ENCODE measurements around the gene TBC1D16. TPM values are rescaled to one million over a fixed set of nuclear protein-coding genes. Genes with fewer than 3 reads are reported as not detected.

The TBC1D16 gene
- total and polyA plus RNA-seq, 11 donors = 5.3 to 22.1 (median 17.4) TPM

DNA sequence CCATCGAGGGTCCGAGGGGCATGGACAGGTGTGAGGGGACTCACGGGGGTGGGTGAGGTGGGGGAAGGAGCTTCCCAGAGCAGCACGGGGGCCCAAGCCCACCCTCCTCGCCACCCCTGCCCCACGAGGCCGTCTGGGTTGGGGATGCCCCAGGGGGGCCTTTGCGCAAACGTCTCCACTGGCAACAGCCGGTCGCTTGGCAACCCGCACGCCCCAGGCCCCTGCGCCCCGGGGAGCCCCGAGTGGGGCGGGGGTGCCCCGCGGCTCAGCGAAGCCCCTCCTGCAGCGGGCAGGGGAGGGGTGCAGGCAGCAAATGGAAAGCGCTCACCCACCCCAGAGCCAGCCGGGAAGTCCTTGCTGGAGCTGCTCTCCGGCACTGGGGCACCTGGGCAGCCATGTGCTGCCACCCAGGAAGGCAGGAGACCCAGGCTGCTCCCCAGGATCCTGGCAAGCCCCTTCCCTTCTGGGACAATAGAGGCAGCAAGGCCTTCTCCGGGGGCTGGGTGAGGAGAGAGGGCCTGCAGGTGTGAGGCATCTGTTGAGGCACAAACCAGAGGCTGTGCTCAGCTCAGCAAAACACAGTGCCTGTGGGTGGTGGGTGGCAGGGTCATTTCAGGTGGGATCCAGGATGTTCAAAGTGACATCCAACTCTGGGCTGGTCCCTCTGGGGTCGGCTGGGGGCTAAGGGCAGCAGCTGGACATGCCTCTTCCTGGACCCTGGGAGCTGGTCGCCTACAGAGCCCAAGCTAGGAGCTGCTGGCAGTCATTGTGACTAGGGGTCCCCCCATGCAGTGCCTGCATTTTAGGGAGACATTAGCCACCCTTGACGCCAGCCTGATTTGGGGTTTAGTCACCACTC, 115.6 kb downstream of the TBC1D16 start:
- DNase-seq = peak in 2 of 5 donors; percentile 17 to 60
- H3K4me3 ChIP-seq = no peak overlapping the region
- H3K36me3 ChIP-seq = no peaks in the 10 kb centered on the region
- TF ChIP-seq POLR2A (IDR thresholded peaks at IDR 0.05) = no peak
- TF ChIP-seq, protein P1, sequence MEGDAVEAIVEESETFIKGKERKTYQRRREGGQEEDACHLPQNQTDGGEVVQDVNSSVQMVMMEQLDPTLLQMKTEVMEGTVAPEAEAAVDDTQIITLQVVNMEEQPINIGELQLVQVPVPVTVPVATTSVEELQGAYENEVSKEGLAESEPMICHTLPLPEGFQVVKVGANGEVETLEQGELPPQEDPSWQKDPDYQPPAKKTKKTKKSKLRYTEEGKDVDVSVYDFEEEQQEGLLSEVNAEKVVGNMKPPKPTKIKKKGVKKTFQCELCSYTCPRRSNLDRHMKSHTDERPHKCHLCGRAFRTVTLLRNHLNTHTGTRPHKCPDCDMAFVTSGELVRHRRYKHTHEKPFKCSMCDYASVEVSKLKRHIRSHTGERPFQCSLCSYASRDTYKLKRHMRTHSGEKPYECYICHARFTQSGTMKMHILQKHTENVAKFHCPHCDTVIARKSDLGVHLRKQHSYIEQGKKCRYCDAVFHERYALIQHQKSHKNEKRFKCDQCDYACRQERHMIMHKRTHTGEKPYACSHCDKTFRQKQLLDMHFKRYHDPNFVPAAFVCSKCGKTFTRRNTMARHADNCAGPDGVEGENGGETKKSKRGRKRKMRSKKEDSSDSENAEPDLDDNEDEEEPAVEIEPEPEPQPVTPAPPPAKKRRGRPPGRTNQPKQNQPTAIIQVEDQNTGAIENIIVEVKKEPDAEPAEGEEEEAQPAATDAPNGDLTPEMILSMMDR (IDR thresholded peaks at IDR 0.05) = no peak
- intact Hi-C loops (cut with DNase I) = loop anchor here in 9 of 10 donors (5.0 to 10.0 kb wide), 9 partner anchors 73 to 178 kb away; partner anchors contain the start of gene CBX8 (in 1 of the 9)
- no peak for ATAC-seq
- H3K27ac ChIP-seq = no peak overlapping the region
- peaks cover 0 to 74% (median 19%) of the 10 kb centered on the region in 9 donors for H3K27me3 ChIP-seq
- H3K9me3 ChIP-seq = no peaks in the 10 kb centered on the region
- H3K4me1 ChIP-seq = peaks cover 0 to 28% (median 10%) of the 10 kb centered on the region in 12 donors
- 54 to 66% (median 58%) methylated on average over 7 to 28 of the region's 28 CpGs for WGBS, 4 donors

DNA sequence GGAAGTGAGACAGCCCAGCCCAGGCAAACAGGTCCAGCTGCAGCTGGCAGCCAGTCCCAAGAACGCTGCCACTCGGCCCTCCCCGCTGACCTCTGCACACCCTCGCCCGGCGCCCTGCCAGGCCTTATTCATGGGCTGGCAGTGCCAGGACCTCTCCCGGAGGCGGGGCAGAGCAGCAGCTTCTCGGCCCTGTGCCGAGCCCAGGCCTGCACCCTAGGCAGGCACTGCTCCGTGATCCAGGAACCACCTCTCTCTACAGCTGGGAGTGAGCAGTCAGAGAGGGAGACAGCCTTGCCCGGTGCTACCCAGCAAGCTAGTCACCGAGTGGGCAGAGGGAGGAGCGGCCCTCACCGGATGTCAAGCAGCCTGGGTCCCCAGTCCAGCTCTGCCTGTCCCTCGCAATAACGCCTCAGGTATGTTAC, 116.5 kb downstream of the TBC1D16 start:
- Histone ChIP-seq H3K9me3 (no peaks in the 10 kb centered on the region), H3K27ac (peak overlapping the region in 10 of 12 donors; percentile 13 to 76 (median 53)), H3K4me3 (no peak overlapping the region), H3K27me3 (peaks cover 0 to 65% (median 19%) of the 10 kb centered on the region in 9 donors), H3K36me3 (no peaks in the 10 kb centered on the region), H3K4me1 (peaks cover 0 to 30% (median 9%) of the 10 kb centered on the region in 12 donors)
- TF ChIP-seq, protein P1 (IDR thresholded peaks at IDR 0.05) = no peak
- no peak for TF ChIP-seq POLR2A (IDR thresholded peaks at IDR 0.05)
- ATAC-seq (peak; percentile 93 to 96 (median 94)), DNase-seq (peak; percentile 86 to 95 (median 92))
- 33 to 55% (median 42%) methylated on average over 13 to 17 of the region's 17 CpGs for WGBS, 4 donors
- intact Hi-C loops (cut with DNase I) = loop anchor here in 9 of 10 donors (5.0 to 10.0 kb wide), 9 partner anchors 72 to 177 kb away; partner anchors contain the start of gene CBX8 (in 1 of the 9)

DNA sequence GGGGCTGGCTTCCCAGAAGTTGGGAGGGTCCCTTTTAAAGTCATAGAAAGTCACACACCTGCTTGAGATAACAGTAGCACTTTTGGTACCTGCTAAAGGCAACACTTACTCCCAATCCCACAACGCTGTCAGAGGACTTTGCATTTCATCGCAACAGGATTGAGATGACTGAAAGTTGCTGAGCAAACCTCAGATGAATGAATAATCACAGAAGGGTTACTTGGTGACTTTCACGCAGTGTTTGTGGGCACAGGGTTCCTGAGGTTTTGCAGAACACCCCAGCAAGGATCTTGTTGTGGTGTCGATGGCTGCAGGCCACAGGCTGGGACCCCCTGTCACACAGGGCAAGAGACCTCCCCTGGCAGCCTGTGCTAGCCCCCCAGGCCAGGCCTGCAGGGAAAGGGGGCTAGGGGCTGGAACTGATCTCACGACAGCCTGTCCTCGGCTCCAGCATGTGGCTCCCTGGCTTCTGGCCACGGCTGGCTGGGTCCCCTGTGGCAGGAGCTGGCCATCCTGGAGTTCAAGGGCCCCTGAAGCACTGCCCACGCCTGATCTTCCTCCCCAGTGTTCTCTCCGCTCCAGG, 117.0 kb downstream of the TBC1D16 start:
- TF ChIP-seq, protein P1 (IDR thresholded peaks at IDR 0.05) = no peak
- no peak for TF ChIP-seq POLR2A (IDR thresholded peaks at IDR 0.05)
- intact Hi-C loops (cut with DNase I) = loop anchor here in 9 of 10 donors (5.0 to 10.0 kb wide), 9 partner anchors 71 to 176 kb away; partner anchors contain the start of gene CBX8 (in 1 of the 9)
- no peak for ATAC-seq
- no peaks in the 10 kb centered on the region for H3K36me3 ChIP-seq
- peak overlapping the region in 10 of 12 donors; percentile 13 to 76 (median 53) for H3K27ac ChIP-seq
- no peaks in the 10 kb centered on the region for H3K9me3 ChIP-seq
- H3K4me3 ChIP-seq = no peak overlapping the region
- DNase-seq = no peak
- H3K27me3 ChIP-seq = peaks cover 0 to 60% (median 19%) of the 10 kb centered on the region in 9 donors
- 40 to 84% (median 45%) methylated on average over 4 to 9 of the region's 9 CpGs for WGBS, 4 donors
- peaks cover 0 to 30% (median 9%) of the 10 kb centered on the region in 12 donors for H3K4me1 ChIP-seq
